CD4-positive, alpha-beta T cell treated with Interferon gamma for 1 hour (primary cell): ENCODE data around the gene DLG2.
"Not testable (repeated sequence)": the region's sequence is repeated elsewhere in the genome, so short reads cannot be mapped to it uniquely, and the experiment has no call there.

ENCODE experiments used
- DNase-seq: peaks from one replicate; pipeline ENCODE4 v3.0.0-alpha.2; 2020

DLG2 gene

GRCh38 chr11:83642500-83642899 is 1984.6 kb downstream of the DLG2 start:
- DNase-seq: no peak

- no peak for DNase-seq
Measured at GRCh38 chr11:83641511-83641910, 1985.6 kb downstream of the DLG2 start.

DNA sequence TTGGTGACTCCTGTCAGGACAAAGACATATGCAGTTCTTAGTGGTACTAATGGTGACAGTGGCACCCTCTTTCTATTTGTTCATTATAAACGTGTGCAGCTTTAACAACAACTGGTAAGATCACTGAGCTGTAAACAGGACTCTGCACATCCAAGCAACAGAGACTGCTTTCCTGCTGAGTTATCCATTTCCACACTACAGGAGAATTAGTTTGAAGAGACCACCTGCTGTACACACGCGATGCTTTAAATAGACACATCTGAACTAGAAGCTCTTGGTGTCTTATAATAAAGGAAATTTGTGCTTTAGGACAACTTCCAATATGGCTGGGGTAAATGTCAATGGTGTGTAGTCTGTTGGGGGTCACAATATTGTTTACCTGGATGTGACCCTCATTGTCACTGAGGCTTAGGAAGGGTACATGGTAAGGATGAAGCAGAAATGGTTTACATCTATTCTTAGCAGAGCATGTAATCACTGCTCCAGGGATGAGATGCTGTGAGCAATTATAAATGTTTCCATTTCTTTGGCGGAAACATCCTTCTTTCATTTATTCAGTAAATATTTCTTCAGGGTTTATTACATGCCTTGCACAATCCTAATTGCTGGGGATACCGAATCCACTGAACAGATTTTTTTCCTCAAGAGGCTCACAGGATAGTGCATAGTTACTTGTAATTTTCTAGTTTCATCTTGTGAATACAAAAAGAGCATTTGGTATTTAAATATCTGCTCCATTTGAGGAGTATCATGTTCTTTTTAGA is 1987.0 kb downstream of the DLG2 start:
- DNase-seq: no peak

DNA sequence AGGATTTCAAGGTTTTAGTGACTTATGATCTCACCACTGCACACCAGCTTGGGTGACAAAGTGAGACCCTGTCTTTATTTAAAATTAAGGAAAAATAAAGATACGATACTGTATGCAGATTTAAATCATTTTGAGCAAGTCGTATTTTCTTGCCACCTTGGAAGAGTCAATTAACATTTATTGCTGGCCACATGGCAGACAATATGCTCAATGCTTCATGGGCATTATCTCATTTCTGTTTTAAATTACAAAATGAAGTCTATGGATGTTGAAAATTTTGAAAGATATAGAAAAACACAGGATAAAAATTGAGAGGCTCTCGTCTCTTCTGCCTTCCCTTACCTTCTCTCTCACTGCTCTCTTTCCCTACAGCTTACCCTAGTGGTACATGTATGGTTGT is 1992.0 kb downstream of the DLG2 start:
- no peak for DNase-seq

- no peak for DNase-seq
Measured at GRCh38 chr11:83630211-83630610, 1996.9 kb downstream of the DLG2 start.

- no peak for DNase-seq
Measured at GRCh38 chr11:83629775-83630174, 1997.4 kb downstream of the DLG2 start.

GRCh38 chr11:83628622-83629355 is 1998.4 kb downstream of the DLG2 start:
- DNase-seq: no peak

GRCh38 chr11:83625336-83625735 is 2001.8 kb downstream of the DLG2 start:
- DNase-seq: no peak

GRCh38 chr11:83617671-83618070 is 2009.5 kb downstream of the DLG2 start:
- no peak for DNase-seq

DNA sequence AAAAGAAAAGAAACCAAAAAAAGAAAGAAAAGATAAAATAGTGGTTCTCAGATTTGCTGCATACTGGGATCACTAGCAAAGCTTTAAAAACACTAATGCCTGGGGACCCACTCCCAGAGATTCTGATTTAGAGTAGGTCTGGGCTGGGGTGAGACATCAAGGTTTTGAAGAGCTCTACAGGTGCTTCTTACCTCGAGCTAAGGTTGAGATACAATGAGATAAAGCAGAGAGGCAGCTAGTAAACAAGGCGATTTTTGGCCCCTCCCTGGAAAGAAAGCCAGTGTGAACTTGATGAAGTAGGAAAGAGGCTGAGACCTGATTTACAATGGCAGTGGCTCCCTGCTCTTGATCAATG is 2013.4 kb downstream of the DLG2 start:
- DNase-seq: no peak

GRCh38 chr11:83612891-83613766 is 2014.0 kb downstream of the DLG2 start:
- DNase-seq: no peak

GRCh38 chr11:83611600-83611999 is 2015.5 kb downstream of the DLG2 start:
- no peak for DNase-seq

DNA sequence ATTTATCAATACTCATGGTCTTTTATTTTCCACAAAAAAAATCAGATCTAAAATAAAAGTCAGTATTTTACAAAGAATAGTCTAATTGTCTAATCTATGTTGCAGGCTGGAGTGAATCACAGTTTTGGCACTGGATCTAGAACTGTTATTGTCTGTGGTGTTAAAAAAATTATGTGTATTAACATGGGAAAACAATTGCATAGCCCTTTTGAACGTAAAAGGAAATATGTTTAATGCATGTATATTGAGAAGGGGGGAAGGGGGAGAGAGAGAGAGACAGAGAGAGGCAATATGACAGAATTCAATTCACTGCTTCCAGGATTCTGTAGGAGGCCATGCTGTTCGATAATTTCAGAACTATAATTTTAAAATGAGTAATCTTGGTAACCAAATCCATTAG is 2016.1 kb downstream of the DLG2 start:
- DNase-seq: no peak

GRCh38 chr11:83609191-83609590 is 2018.0 kb downstream of the DLG2 start:
- no peak for DNase-seq

DNA sequence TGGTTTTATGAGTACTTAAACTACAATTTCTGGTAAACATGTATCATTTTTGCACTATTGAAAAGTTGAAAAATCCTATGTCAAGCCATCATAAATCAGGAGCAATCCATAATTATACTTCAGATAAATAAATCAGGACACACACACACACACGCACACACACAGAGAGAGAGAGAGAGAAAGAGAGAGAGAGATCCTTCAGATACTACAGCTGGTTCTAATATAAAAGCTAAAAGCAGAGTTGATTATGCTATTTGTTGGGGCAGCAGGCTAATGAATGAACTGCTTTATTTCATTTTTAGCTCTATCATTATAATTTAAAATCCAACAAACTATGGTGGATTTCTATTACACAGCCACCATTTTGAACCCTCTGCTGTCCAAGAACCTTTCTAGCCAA is 2018.6 kb downstream of the DLG2 start:
- no peak for DNase-seq

DNA sequence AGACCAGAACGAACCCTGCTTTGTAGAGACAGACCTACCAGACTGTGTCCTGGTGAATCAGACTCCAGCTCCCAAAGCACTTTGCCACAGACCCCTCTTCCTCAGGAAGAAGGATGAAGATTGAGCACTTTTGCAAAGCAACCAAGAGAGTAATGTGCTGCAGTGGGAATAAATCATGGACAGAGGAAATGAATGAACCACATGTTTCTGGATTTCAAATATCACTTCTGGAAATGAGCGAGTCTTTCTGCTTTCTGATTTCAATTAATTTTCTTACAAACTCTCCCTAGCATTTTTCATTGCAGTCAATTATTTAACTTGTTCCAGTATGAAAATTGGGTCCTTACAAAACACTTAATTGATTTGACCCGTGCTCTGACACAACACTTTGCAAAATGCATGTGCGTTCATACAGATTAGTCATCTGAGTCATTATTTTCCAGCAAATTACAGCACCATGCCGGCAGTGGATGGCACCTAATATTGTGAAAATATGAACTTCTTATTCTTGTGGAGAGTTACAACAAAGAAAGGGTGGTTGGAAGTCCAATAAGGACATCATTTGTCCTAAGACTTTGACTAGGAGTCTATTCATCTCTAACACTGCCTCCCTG is 2025.1 kb downstream of the DLG2 start:
- no peak for DNase-seq

- DNase-seq: no peak
Measured at GRCh38 chr11:83601201-83601913, 2025.8 kb downstream of the DLG2 start.

DNA sequence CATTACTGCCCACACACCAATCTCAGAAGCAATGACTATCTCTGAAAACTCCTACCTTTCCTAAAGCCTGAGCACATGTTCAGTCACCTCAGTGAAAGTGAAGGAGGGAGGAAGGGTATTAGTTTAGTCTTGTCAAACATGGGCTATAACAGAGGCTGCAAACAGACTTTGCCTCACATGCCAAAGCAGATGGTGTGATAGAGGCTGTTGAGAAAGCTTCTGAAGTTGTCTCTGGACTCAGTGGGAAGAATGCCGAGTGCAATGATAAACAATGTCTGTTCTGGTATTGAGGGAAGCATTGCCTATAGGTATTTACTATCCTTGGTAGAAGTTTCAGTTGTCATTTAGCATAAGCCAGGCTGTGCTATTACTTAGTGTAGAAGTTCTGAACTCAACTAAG is 2026.5 kb downstream of the DLG2 start:
- no peak for DNase-seq

- DNase-seq: no peak
Measured at GRCh38 chr11:83599066-83599465, 2028.1 kb downstream of the DLG2 start.

- not testable (repeated sequence) for DNase-seq
Measured at GRCh38 chr11:83587797-83588196, 2039.3 kb downstream of the DLG2 start.

DNA sequence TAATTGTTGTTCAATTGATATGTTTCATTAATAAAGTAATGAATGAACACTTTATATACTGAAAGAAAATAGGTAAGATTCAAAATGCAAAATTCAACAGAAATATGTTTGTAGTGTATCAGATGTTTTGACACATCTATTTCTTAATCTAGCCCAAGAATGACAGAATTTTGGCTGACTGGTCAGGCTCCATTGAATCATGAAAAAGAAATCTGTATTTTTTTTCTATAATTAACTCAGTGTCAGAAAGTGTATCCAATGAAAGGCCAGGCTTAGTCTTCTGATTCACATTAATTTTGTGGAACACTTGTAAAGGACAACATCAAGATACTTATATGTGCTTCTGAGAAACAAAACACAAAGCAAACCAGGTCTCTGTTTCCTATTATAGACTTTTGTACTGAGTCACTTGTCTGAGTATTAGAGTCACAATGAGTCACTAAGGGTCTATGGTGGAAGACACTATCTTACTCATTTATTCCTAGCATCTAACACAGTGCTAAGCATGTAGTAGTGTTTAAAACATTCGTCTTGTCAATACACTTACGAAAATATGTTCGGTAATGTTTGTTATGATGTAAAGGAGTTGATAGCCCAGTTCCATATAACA is 2043.3 kb downstream of the DLG2 start:
- DNase-seq: no peak

DNA sequence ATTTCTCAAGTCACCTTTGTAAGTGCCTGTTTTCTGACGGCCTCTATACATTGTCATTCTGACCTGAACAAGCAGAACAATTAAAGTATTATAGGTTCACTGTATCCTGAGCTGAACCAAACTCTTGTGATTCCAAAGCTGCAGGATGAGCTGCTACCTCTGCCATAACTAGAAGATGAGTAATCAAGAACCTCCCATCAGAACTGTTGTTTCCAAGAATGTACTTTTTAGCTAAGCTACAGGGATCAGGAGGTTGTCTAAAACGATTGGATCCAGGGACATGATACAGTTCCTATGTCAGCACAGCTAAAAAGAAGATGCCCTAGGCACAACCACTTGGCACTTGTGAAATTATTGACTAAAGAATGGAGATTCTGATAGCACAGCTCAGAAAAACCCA is 2052.6 kb downstream of the DLG2 start:
- DNase-seq: no peak
